Smooth muscle cell (in vitro differentiated cells): ENCODE data around the gene ADI1. TPM values are rescaled to one million over a fixed set of nuclear protein-coding genes. Genes with fewer than 3 reads are reported as not detected.
A peak's percentile ranks its signal among the peaks of the same experiment; 100 is the strongest.

ENCODE experiments used
- DNase-seq: peaks from one replicate; lab custom pipeline; 2025; ENCODE audit not compliant: unreplicated experiment; lab: John Stamatoyannopoulos, UW
- H2AFZ ChIP-seq: fragments of 200-600 bp; sonication (generic); 2 replicates; pipeline ENCODE4 v1.6.0; 2016; ENCODE audit warnings: antibody characterized with exemption, low read depth, mild to moderate bottlenecking
- H3F3A ChIP-seq: fragments of 200-600 bp; sonication (generic); 2 replicates; pipeline ENCODE4 v1.6.0; 2017; ENCODE audit warnings: antibody characterized with exemption, low read depth
- H3K27ac ChIP-seq: fragments of 200-600 bp; sonication (generic); 2 replicates; pipeline ENCODE4 v1.5.1; 2016; ENCODE audit warnings: low read depth, mild to moderate bottlenecking
- H3K27me3 ChIP-seq: fragments of 200-600 bp; sonication (generic); 2 replicates; pipeline ENCODE4 v1.6.1; 2016; ENCODE audit warnings: low read depth, mild to moderate bottlenecking
- H3K36me3 ChIP-seq: fragments of 200-600 bp; sonication (generic); 2 replicates; pipeline ENCODE4 v1.5.1; 2016; ENCODE audit warnings: low read depth
- H3K4me1 ChIP-seq: fragments of 200-600 bp; sonication (generic); 2 replicates; pipeline ENCODE4 v1.5.1; 2016; ENCODE audit warnings: low read depth
- H3K4me2 ChIP-seq: fragments of 200-600 bp; sonication (generic); 2 replicates; pipeline ENCODE4 v1.6.0; 2016; ENCODE audit warnings: mild to moderate bottlenecking
- H3K4me3 ChIP-seq: fragments of 200-600 bp; sonication (generic); 2 replicates; pipeline ENCODE4 v1.5.1; 2016; ENCODE audit warnings: mild to moderate bottlenecking
- H3K79me2 ChIP-seq: fragments of 200-600 bp; sonication (generic); 2 replicates; pipeline ENCODE4 v1.6.0; 2016; ENCODE audit warnings: low read depth, mild to moderate bottlenecking
- H3K9ac ChIP-seq: fragments of 200-600 bp; sonication (generic); 2 replicates; pipeline ENCODE4 v1.6.0; 2016; ENCODE audit warnings: low read depth
- H3K9me3 ChIP-seq: fragments of 200-600 bp; sonication (generic); replicated peaks from 2 replicates; pipeline ENCODE4 v1.5.1; 2016; ENCODE audit warnings: low read depth
- H4K20me1 ChIP-seq: fragments of 200-600 bp; sonication (generic); 2 replicates; pipeline ENCODE4 v1.6.0; 2016; ENCODE audit warnings: low read depth
- WGBS: methylation state at CpG from one replicate; pipeline ENCODE4 v1.1.7; 2016; ENCODE audit warnings: low lambda C conversion rate; 5-methylcytosine and 5-hydroxymethylcytosine counted together
- polyA plus RNA-seq: library from polyadenylated mRNA; unstranded; fragments of >200 nt; fragmentation: Nextera tagmentation; extraction: Ambion mirVana; gene quantifications from 2 replicates; pipeline ENCODE4 v1.2.1, GENCODE V29; 2016
- total RNA-seq: library from RNA; depleted of rRNA; stranded (reverse); fragments of >200 nt; gene quantifications from 2 replicates; pipeline ENCODE4 v1.2.3, GENCODE V29; 2014
- TF ChIP-seq, protein P1 (sequence below): fragments of 200-600 bp; sonication (generic); IDR thresholded peaks from 2 replicates; pipeline ENCODE4 v1.5.1; 2017; ENCODE audit warnings: borderline replicate concordance, mild to moderate bottlenecking, antibody characterized with exemption; ENCODE audit not compliant: insufficient read depth, poor library complexity, severe bottlenecking

ADI1 gene
- total and polyA plus RNA-seq, 2 experiments from 2014 or later = 19.0 to 30.9 TPM

DNA sequence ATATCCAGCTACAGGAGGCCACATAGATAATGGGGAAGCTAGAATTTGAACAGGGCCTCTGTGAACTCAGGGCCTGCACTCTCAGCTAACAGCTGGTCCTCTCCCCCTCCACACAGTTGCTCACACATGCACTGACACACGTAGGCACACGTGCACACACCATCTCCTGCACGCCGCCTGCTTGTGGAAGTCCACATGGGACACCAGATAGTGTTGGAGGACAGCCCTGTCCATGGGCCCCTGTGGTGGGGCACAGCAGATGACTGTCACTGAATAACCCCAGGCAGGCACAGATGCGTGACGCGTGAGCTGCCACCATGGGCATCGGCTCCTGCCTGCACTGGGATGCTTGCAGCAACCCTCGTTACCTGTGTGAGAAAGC is 52.9 kb downstream of the ADI1 start:
- Histone ChIP-seq H3K4me2 (peak overlapping the region; percentile 69), H3K27me3 (no peaks in the 10 kb centered on the region), H2AFZ (no peak overlapping the region), H3K36me3 (no peaks in the 10 kb centered on the region), H3K4me3 (no peak overlapping the region), H3F3A (no peaks in the 10 kb centered on the region), H3K9me3 (no peaks in the 10 kb centered on the region), H3K4me1 (no peaks in the 10 kb centered on the region), H3K27ac (peak overlapping the region; percentile 88), H4K20me1 (peaks cover 5% of the 10 kb centered on the region), H3K79me2 (no peaks in the 10 kb centered on the region), H3K9ac (peak overlapping the region; percentile 72)
- DNase-seq = no peak
- TF ChIP-seq, protein P1, sequence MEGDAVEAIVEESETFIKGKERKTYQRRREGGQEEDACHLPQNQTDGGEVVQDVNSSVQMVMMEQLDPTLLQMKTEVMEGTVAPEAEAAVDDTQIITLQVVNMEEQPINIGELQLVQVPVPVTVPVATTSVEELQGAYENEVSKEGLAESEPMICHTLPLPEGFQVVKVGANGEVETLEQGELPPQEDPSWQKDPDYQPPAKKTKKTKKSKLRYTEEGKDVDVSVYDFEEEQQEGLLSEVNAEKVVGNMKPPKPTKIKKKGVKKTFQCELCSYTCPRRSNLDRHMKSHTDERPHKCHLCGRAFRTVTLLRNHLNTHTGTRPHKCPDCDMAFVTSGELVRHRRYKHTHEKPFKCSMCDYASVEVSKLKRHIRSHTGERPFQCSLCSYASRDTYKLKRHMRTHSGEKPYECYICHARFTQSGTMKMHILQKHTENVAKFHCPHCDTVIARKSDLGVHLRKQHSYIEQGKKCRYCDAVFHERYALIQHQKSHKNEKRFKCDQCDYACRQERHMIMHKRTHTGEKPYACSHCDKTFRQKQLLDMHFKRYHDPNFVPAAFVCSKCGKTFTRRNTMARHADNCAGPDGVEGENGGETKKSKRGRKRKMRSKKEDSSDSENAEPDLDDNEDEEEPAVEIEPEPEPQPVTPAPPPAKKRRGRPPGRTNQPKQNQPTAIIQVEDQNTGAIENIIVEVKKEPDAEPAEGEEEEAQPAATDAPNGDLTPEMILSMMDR = no peak
- 100% methylated on average over 9 of the region's 9 CpGs for WGBS

DNA sequence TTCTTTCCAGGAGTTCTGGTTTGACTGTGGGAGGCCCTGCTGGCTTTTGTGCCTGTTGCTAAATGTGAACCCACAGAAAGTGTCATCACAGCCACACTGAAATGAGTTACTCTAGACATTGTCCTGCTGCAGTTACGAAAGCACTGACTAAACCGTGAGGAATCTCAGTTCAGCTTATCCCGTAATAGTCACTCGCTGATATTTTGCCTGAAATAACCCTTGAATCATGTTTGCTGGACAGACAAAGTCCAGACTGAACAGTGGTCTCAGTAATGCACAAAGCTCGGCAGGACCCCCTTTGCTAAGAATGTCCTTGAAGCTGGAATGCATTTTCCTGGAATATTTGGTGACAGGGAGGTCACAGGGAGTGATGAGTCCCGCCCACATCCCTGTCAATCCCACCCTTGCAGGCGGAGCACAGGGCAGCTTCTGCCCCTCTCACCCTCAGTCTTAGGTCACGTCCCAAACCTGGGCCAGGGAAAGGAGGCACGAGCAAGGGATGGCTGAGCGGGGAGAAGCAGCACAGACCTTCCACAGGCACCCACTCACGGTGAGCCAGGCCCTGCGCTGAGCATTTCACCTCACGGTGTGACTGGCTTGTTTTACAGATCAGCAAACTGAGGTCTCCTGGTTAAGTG is 53.4 kb downstream of the ADI1 start:
- 42% methylated on average over 13 of the region's 13 CpGs for WGBS
- Histone ChIP-seq H3F3A (no peaks in the 10 kb centered on the region), H3K9ac (peak overlapping the region; percentile 72), H3K4me2 (peak overlapping the region; percentile 69), H4K20me1 (peaks cover 5% of the 10 kb centered on the region), H3K79me2 (no peaks in the 10 kb centered on the region), H3K36me3 (no peaks in the 10 kb centered on the region), H2AFZ (no peak overlapping the region), H3K4me3 (no peak overlapping the region), H3K4me1 (no peaks in the 10 kb centered on the region), H3K27me3 (no peaks in the 10 kb centered on the region), H3K27ac (peak overlapping the region; percentile 88), H3K9me3 (no peaks in the 10 kb centered on the region)
- TF ChIP-seq, protein P1 = no peak
- no peak for DNase-seq

DNA sequence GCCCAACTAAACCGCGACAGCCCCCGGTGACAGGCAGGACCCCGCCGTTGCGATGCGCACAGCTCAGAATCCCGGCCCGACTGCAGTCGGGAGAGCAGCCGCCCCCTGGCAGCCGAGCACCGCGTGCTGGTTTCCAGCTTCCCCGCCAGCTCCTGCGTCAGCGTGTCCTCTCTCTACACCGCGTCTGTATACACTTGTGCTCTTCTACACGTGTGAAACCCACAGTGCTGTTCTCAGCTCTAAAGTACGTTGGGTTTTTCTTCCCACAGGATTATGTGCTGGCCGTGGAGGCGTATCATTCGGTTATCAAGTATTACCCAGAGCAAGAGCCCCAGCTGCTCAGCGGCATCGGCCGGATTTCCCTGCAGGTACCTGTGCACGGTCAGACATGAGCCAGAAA is 54.0 kb downstream of the ADI1 start:
- H3K9me3 ChIP-seq = no peaks in the 10 kb centered on the region
- no peak overlapping the region for H2AFZ ChIP-seq
- H3K79me2 ChIP-seq = no peaks in the 10 kb centered on the region
- TF ChIP-seq, protein P1 = no peak
- no peak for DNase-seq
- H4K20me1 ChIP-seq = peaks cover 5% of the 10 kb centered on the region
- peak overlapping the region; percentile 88 for H3K27ac ChIP-seq
- H3K36me3 ChIP-seq = no peaks in the 10 kb centered on the region
- H3K9ac ChIP-seq = peak overlapping the region; percentile 42
- no peaks in the 10 kb centered on the region for H3K4me1 ChIP-seq
- H3F3A ChIP-seq = no peaks in the 10 kb centered on the region
- peak overlapping the region; percentile 69 for H3K4me2 ChIP-seq
- H3K27me3 ChIP-seq = no peaks in the 10 kb centered on the region
- H3K4me3 ChIP-seq = no peak overlapping the region
- WGBS = 72% methylated on average over 28 of the region's 28 CpGs
